Hepatocyte (in vitro differentiated cells): ENCODE data around the gene B3GNT7.

Experiments
- CTCF ChIP-seq: fragments of 200-600 bp; sonication (generic); IDR thresholded peaks from 2 replicates; pipeline ENCODE4 v1.5.1; 2016; ENCODE audit warnings: antibody characterized with exemption, mild to moderate bottlenecking; ENCODE audit not compliant: poor library complexity
- EZH2 ChIP-seq: fragments of 200-600 bp; sonication (generic); IDR thresholded peaks from 2 replicates; pipeline ENCODE4 v1.6.1; 2016; ENCODE audit warnings: antibody characterized with exemption, mild to moderate bottlenecking, borderline replicate concordance
- EZH2phosphoT487 ChIP-seq: fragments of 200-600 bp; sonication (generic); IDR thresholded peaks from one replicate; pipeline ENCODE4 v1.6.1; 2018; ENCODE audit warnings: antibody characterized with exemption, mild to moderate bottlenecking, low read depth, moderate library complexity; ENCODE audit not compliant: unreplicated experiment, severe bottlenecking

GRCh38 chr2:231396058-231396821 is 730 bp downstream of the B3GNT7 start:
- no peak for TF ChIP-seq CTCF
- TF ChIP-seq EZH2phosphoT487: no peak
- TF ChIP-seq EZH2: peak; percentile 8
